ENCODE results near the gene PARS2. TPM values are rescaled to one million over a fixed set of nuclear protein-coding genes. Genes with fewer than 3 reads are reported as not detected.

The PARS2 gene
- total and polyA plus RNA-seq, 2 of the 4 experiments (the other 2 are of a cell fraction): 3.4 to 6.3 TPM

- Histone ChIP-seq H4K20me1 (ENCODE audit: insufficient read depth, low read length) (no peaks in the 10 kb centered on the region), H3K14ac (replicated peaks; ENCODE audit: low read depth, low read length) (no peak overlapping the region), H3K23ac (ENCODE audit: low read depth, low read length) (no peak overlapping the region), H3K4me3 (ENCODE audit: insufficient read depth, low read depth, low read length) (no peak overlapping the region), H3K56ac (ENCODE audit: extremely low read depth, insufficient read depth, low read length) (no peak overlapping the region), H3K79me1 (ENCODE audit: low read depth in 1 of 2, low read length in 2 of 2) (no peaks in the 10 kb centered on the region), H3K9me1 (ENCODE audit: insufficient read depth, low read length) (no peaks in the 10 kb centered on the region), H2BK120ac (ENCODE audit: low read depth, low read length) (no peak overlapping the region), H4K91ac (ENCODE audit: insufficient read depth, low read depth, low read length) (no peak overlapping the region), H3K4me1 (ENCODE audit: control insufficient read depth, insufficient read depth, low read length) (no peaks in the 10 kb centered on the region), H3K36me3 (ENCODE audit: control insufficient read depth, insufficient read depth, low read length) (no peaks in the 10 kb centered on the region), H2AFZ (replicated peaks; ENCODE audit: low read length, poor library complexity) (no peak overlapping the region), H2BK15ac (ENCODE audit: low read depth, low read length) (no peak overlapping the region), H3K9me3 (ENCODE audit: control insufficient read depth, insufficient read depth, low read length) (no peaks in the 10 kb centered on the region), H3K27me3 (ENCODE audit: control insufficient read depth, insufficient read depth, low read length) (peaks cover 23% of the 10 kb centered on the region), H3K4me2 (ENCODE audit: low read depth, low read length) (no peak overlapping the region), H4K5ac (ENCODE audit: low read depth, low read length) (no peak overlapping the region), H3K18ac (ENCODE audit: low read depth, low read length) (no peak overlapping the region), H4K8ac (ENCODE audit: low read depth in 2 of 2, low read length in 2 of 2) (no peak overlapping the region), H3K4ac (ENCODE audit: low read depth, low read length) (no peak overlapping the region), H2AK9ac (replicated peaks; ENCODE audit: low read depth, low read length, poor library complexity) (no peak overlapping the region), H2BK5ac (ENCODE audit: low read depth, low read length, poor library complexity, severe bottlenecking) (no peak overlapping the region), H3K27ac (ENCODE audit: insufficient read depth, low read length) (no peak overlapping the region), H2BK20ac (ENCODE audit: low read depth, low read length) (no peak overlapping the region; the same call in 1 of the 2 replicates), H3K9ac (ENCODE audit: low read depth, low read length) (no peak overlapping the region), H2AK5ac (ENCODE audit: low read depth, low read length) (no peak overlapping the region)
- POLR2A ChIA-PET (ENCODE audit: unreplicated experiment): no interaction called here
- WGBS, 2 experiments (ENCODE audit: extremely low coverage in 2 of 2, insufficient read length in 1 of 2): no CpG with 5 or more reads among the region's 2 CpGs
- no peak for ATAC-seq (ENCODE audit: low read depth)
- in situ Hi-C loops (cut with MboI; ENCODE audit: low sequenced_read_pairs) (no loop called here), intact Hi-C loops (cut with micrococcal nuclease) (no loop called here), dilution Hi-C loops (cut with HindIII; ENCODE audit: low sequenced_read_pairs, unreplicated experiment) (no loop called here)
- CTCF ChIA-PET: no interaction called here
- TF ChIP-seq CTCF (conservative IDR thresholded peaks at IDR 0.05; ENCODE audit: low read depth, low read length) (no peak), ELK1 (IDR thresholded peaks at IDR 0.05; ENCODE audit: borderline replicate concordance, low read depth, low read length) (no peak), FOS (IDR thresholded peaks at IDR 0.05; ENCODE audit: low read depth, low read length) (no peak), SMC3 (IDR thresholded peaks at IDR 0.05; ENCODE audit: low read depth, low read length) (no peak), CEBPB (IDR thresholded peaks at IDR 0.05; ENCODE audit: low read depth, low read length) (no peak), MXI1 (IDR thresholded peaks at IDR 0.05; ENCODE audit: borderline replicate concordance, low read depth, low read length) (no peak), USF2 (IDR thresholded peaks at IDR 0.05; ENCODE audit: low read depth, low read length) (no peak), POLR2A (IDR thresholded peaks at IDR 0.05; ENCODE audit: low read depth, low read length) (no peak), RCOR1 (IDR thresholded peaks at IDR 0.05; ENCODE audit: insufficient replicate concordance, low read length) (no peak), BHLHE40 (IDR thresholded peaks at IDR 0.05; ENCODE audit: low read depth, low read length) (no peak), RAD21 (IDR thresholded peaks at IDR 0.05; ENCODE audit: low read length) (no peak), MAZ (IDR thresholded peaks at IDR 0.05; ENCODE audit: borderline replicate concordance, low read depth, low read length) (no peak), RFX5 (IDR thresholded peaks at IDR 0.05; ENCODE audit: low read depth, low read length) (no peak), CHD1 (IDR thresholded peaks at IDR 0.05; ENCODE audit: low read depth, low read length) (no peak), MAFK (IDR thresholded peaks at IDR 0.05; ENCODE audit: low read depth, low read length) (no peak)
- no TSS peak for BruUV-seq (replicated peaks)
- DNase-seq: no peak
Observed at GRCh38 chr1:54772951-54773350, 8.6 kb upstream of the PARS2 start.
